ENCODE measurements around the gene ZBTB20.

Gene ZBTB20

DNA sequence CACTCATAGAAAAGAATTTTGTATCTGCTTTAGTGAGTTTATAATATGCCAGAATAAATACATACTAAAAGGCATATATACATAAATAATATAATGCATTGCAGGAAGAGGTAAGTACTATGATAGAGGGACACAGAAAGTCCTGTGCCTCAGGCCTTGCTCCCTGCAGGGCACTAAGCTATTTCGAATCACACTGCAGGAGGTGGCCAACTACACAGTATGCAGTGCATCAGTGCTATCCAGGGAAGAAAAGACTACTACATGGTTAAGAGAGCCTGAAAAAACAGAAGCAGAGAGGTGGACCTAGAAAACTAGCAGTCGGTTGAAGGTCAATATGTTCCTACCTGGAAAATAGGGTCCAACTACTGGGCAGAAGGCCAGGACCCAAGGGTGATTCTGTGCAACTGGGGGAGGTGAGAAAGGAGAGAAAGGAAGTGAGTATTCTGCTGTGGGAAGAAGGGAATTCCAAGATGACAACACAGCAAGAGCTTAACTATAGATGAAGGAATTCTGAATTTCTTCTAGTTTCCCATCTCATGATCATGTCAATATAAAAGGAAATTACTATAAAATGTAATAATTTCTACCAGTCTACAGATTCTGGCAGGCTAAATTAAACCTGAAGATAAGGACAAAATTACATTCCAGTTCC is 218.0 kb downstream of the ZBTB20 start:
- Histone ChIP-seq H3K27ac (ENCODE audit: low read depth, low read length) (no peak overlapping the region), H3K36me3 (ENCODE audit: insufficient read depth, low read length) (no peaks in the 10 kb centered on the region), H3K79me2 (ENCODE audit: control insufficient read depth, insufficient read depth, low read length, unreplicated experiment) (no peaks in the 10 kb centered on the region), H3K4me3 (ENCODE audit: low read depth, low read length) (no peak overlapping the region), H2AFZ (ENCODE audit: low read length, unreplicated experiment) (no peak overlapping the region), H3K27me3 (ENCODE audit: insufficient read depth, low read length) (no peaks in the 10 kb centered on the region), H3K4me1 (ENCODE audit: control insufficient read depth, insufficient read depth, low read length, unreplicated experiment) (no peaks in the 10 kb centered on the region)

DNA sequence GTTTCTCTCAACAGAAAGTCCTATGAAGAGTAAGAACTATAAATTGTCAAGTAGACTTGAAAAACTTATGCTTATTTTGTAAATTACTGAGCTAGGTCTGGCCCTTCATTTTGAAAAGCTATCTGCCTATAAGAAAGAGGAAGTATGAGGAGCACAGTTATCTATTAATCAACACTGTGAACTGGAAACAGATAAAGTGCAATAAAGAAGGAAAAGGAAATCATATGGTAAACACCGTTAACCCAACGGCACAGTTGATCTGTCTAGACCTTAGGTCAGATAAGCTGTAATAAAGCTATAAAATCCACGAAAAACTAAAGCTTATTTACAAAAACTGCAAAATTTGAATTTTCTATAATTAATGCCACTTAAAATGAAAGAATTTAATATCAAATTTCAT is 242.5 kb downstream of the ZBTB20 start:
- no peaks in the 10 kb centered on the region for H3K79me2 ChIP-seq (ENCODE audit: control insufficient read depth, insufficient read depth, low read length, unreplicated experiment)
- no peaks in the 10 kb centered on the region for H3K27me3 ChIP-seq (ENCODE audit: insufficient read depth, low read length)
- peaks cover 4% of the 10 kb centered on the region for H3K4me1 ChIP-seq (ENCODE audit: control insufficient read depth, insufficient read depth, low read length, unreplicated experiment)
- no peak overlapping the region for H3K4me3 ChIP-seq (ENCODE audit: low read depth, low read length)
- no peak overlapping the region for H2AFZ ChIP-seq (ENCODE audit: low read length, unreplicated experiment)
- H3K36me3 ChIP-seq (ENCODE audit: insufficient read depth, low read length): no peaks in the 10 kb centered on the region
- H3K27ac ChIP-seq (ENCODE audit: low read depth, low read length): no peak overlapping the region

GRCh38 chr3:114903213-114903612 is 243.9 kb downstream of the ZBTB20 start:
- H2AFZ ChIP-seq (ENCODE audit: low read length, unreplicated experiment): no peak overlapping the region
- no peaks in the 10 kb centered on the region for H3K79me2 ChIP-seq (ENCODE audit: control insufficient read depth, insufficient read depth, low read length, unreplicated experiment)
- H3K36me3 ChIP-seq (ENCODE audit: insufficient read depth, low read length): no peaks in the 10 kb centered on the region
- H3K27ac ChIP-seq (ENCODE audit: low read depth, low read length): no peak overlapping the region
- no peaks in the 10 kb centered on the region for H3K27me3 ChIP-seq (ENCODE audit: insufficient read depth, low read length)
- H3K4me3 ChIP-seq (ENCODE audit: low read depth, low read length): no peak overlapping the region
- peaks cover 4% of the 10 kb centered on the region for H3K4me1 ChIP-seq (ENCODE audit: control insufficient read depth, insufficient read depth, low read length, unreplicated experiment)

DNA sequence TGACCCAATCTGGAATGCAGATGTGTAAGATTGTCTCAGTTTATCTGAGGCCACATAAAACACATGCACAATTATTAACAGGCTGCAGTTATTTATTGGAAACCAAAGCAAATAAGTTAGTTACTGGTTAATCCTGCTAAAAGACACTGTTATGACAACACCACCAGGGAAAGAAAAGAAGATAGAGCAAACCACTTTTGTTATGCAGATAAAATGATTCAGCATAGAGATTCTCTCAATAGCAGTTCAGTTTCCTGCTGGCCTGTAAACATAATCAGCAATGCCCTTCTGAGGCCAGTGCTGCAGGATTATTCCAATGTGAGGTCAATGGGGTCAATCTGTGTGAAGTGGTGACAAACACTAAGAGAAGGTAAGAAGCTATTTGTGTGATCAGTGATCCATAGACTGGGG is 244.4 kb downstream of the ZBTB20 start:
- no peak overlapping the region for H3K27ac ChIP-seq (ENCODE audit: low read depth, low read length)
- peaks cover 4% of the 10 kb centered on the region for H3K4me1 ChIP-seq (ENCODE audit: control insufficient read depth, insufficient read depth, low read length, unreplicated experiment)
- no peaks in the 10 kb centered on the region for H3K36me3 ChIP-seq (ENCODE audit: insufficient read depth, low read length)
- no peak overlapping the region for H2AFZ ChIP-seq (ENCODE audit: low read length, unreplicated experiment)
- H3K4me3 ChIP-seq (ENCODE audit: low read depth, low read length): no peak overlapping the region
- H3K27me3 ChIP-seq (ENCODE audit: insufficient read depth, low read length): no peaks in the 10 kb centered on the region
- H3K79me2 ChIP-seq (ENCODE audit: control insufficient read depth, insufficient read depth, low read length, unreplicated experiment): no peaks in the 10 kb centered on the region

GRCh38 chr3:114900908-114901307 is 246.2 kb downstream of the ZBTB20 start:
- Histone ChIP-seq H3K79me2 (ENCODE audit: control insufficient read depth, insufficient read depth, low read length, unreplicated experiment) (no peaks in the 10 kb centered on the region), H3K27me3 (ENCODE audit: insufficient read depth, low read length) (no peaks in the 10 kb centered on the region), H3K4me1 (ENCODE audit: control insufficient read depth, insufficient read depth, low read length, unreplicated experiment) (peaks cover 4% of the 10 kb centered on the region), H2AFZ (ENCODE audit: low read length, unreplicated experiment) (peak overlapping the region; percentile 93), H3K36me3 (ENCODE audit: insufficient read depth, low read length) (no peaks in the 10 kb centered on the region), H3K4me3 (ENCODE audit: low read depth, low read length) (peak overlapping the region; percentile 72), H3K27ac (ENCODE audit: low read depth, low read length) (peak overlapping the region; percentile 39)

GRCh38 chr3:114899186-114899931 is 247.7 kb downstream of the ZBTB20 start:
- no peaks in the 10 kb centered on the region for H3K27me3 ChIP-seq (ENCODE audit: insufficient read depth, low read length)
- H3K79me2 ChIP-seq (ENCODE audit: control insufficient read depth, insufficient read depth, low read length, unreplicated experiment): no peaks in the 10 kb centered on the region
- no peaks in the 10 kb centered on the region for H3K36me3 ChIP-seq (ENCODE audit: insufficient read depth, low read length)
- no peak overlapping the region for H2AFZ ChIP-seq (ENCODE audit: low read length, unreplicated experiment)
- peaks cover 4% of the 10 kb centered on the region for H3K4me1 ChIP-seq (ENCODE audit: control insufficient read depth, insufficient read depth, low read length, unreplicated experiment)
- no peak overlapping the region for H3K4me3 ChIP-seq (ENCODE audit: low read depth, low read length)
- no peak overlapping the region for H3K27ac ChIP-seq (ENCODE audit: low read depth, low read length)

DNA sequence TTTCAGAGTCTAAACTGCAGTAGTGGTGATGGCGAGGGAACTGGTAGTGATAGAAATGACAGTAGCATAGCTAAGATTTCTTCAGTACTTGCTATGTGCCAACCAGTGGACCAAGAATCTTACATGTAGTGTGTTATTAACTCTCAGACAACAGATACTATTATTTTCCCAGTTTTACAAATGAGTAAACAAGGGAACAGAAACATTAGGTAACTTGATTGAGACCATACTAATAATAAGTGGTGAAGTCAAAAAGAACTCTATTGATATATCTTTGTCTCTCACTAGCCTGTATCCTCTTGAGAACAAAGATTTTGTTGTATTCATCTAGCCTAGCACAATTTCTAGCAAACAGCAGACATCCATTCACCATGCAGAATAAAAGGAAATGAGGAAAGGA is 250.1 kb downstream of the ZBTB20 start:
- Histone ChIP-seq H3K27ac (ENCODE audit: low read depth, low read length) (no peak overlapping the region), H2AFZ (ENCODE audit: low read length, unreplicated experiment) (no peak overlapping the region), H3K4me1 (ENCODE audit: control insufficient read depth, insufficient read depth, low read length, unreplicated experiment) (no peaks in the 10 kb centered on the region), H3K4me3 (ENCODE audit: low read depth, low read length) (no peak overlapping the region), H3K36me3 (ENCODE audit: insufficient read depth, low read length) (no peaks in the 10 kb centered on the region), H3K27me3 (ENCODE audit: insufficient read depth, low read length) (no peaks in the 10 kb centered on the region), H3K79me2 (ENCODE audit: control insufficient read depth, insufficient read depth, low read length, unreplicated experiment) (no peaks in the 10 kb centered on the region)

DNA sequence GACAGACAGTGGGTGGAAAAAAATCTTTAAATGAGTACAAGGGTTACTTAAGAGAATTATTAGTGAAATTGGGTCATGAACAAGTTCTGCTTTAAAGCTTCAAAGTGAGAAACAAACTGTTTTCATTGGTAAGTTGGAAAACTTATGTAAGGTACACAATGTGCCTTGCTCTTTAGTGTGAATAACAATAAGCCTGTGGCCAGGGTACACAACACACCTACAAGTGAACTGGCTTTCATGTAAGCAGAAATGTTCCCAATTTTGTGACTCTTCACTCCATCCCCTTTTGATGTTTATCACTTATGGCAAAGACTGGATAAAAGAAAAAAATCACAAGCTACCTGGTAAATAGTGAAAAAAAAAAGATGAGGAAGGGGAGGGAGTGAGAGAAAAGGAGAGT is 253.7 kb downstream of the ZBTB20 start:
- H3K27ac ChIP-seq (ENCODE audit: low read depth, low read length): no peak overlapping the region
- no peak overlapping the region for H3K4me3 ChIP-seq (ENCODE audit: low read depth, low read length)

DNA sequence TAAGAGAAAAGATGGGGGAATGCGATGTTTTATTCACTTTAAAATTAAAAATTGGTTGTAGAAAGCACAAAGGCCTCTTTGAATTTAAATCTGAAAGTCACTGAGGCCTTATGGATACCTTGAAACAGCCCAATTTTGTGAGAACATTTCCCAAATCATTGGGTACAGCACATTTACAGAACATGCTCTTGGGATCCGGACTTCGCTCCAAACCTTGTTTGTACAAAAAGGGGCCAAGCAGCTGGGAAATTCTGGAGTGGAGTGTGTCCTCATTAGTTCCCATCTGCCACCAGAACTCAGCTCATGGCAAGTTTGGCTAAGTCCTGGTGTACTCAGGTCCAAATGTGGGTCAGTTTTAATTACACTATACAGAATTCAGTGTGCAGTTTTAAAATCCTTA is 254.2 kb downstream of the ZBTB20 start:
- H3K27ac ChIP-seq (ENCODE audit: low read depth, low read length): no peak overlapping the region
- H3K36me3 ChIP-seq (ENCODE audit: insufficient read depth, low read length): no peaks in the 10 kb centered on the region
- H2AFZ ChIP-seq (ENCODE audit: low read length, unreplicated experiment): no peak overlapping the region
- H3K4me3 ChIP-seq (ENCODE audit: low read depth, low read length): no peak overlapping the region
- H3K27me3 ChIP-seq (ENCODE audit: insufficient read depth, low read length): no peaks in the 10 kb centered on the region
- H3K4me1 ChIP-seq (ENCODE audit: control insufficient read depth, insufficient read depth, low read length, unreplicated experiment): no peaks in the 10 kb centered on the region
- no peaks in the 10 kb centered on the region for H3K79me2 ChIP-seq (ENCODE audit: control insufficient read depth, insufficient read depth, low read length, unreplicated experiment)

More for the DNA sequence above, 253.7 kb downstream of the ZBTB20 start:
- Histone ChIP-seq H3K36me3 (ENCODE audit: insufficient read depth, low read length) (no peaks in the 10 kb centered on the region), H2AFZ (ENCODE audit: low read length, unreplicated experiment) (no peak overlapping the region), H3K79me2 (ENCODE audit: control insufficient read depth, insufficient read depth, low read length, unreplicated experiment) (no peaks in the 10 kb centered on the region), H3K4me1 (ENCODE audit: control insufficient read depth, insufficient read depth, low read length, unreplicated experiment) (no peaks in the 10 kb centered on the region), H3K27me3 (ENCODE audit: insufficient read depth, low read length) (no peaks in the 10 kb centered on the region)

- H3K79me2 ChIP-seq (ENCODE audit: control insufficient read depth, insufficient read depth, low read length, unreplicated experiment): no peaks in the 10 kb centered on the region
- H3K27ac ChIP-seq (ENCODE audit: low read depth, low read length): no peak overlapping the region
Observed at GRCh38 chr3:114892131-114892879, 254.8 kb downstream of the ZBTB20 start.

More at GRCh38 chr3:114892131-114892879, 254.8 kb downstream of the ZBTB20 start:
- no peak overlapping the region for H2AFZ ChIP-seq (ENCODE audit: low read length, unreplicated experiment)
- H3K4me3 ChIP-seq (ENCODE audit: low read depth, low read length): no peak overlapping the region
- H3K4me1 ChIP-seq (ENCODE audit: control insufficient read depth, insufficient read depth, low read length, unreplicated experiment): no peaks in the 10 kb centered on the region
- H3K27me3 ChIP-seq (ENCODE audit: insufficient read depth, low read length): no peaks in the 10 kb centered on the region
- no peaks in the 10 kb centered on the region for H3K36me3 ChIP-seq (ENCODE audit: insufficient read depth, low read length)

All from ACC112 (cell line).